ENCODE measurements around the gene SOCS6. TPM values are rescaled to one million over a fixed set of nuclear protein-coding genes. Genes with fewer than 3 reads are reported as not detected.

SOCS6 gene
- total and polyA plus RNA-seq, 2 experiments from 2014 or later: 14.4 to 35.3 TPM

- TF ChIP-seq EZH2phosphoT487 (IDR thresholded peaks at IDR 0.05; ENCODE audit: low read depth, severe bottlenecking, unreplicated experiment) (no peak), EZH2 (IDR thresholded peaks at IDR 0.05; ENCODE audit: borderline replicate concordance) (no peak), CTCF (IDR thresholded peaks at IDR 0.05; ENCODE audit: poor library complexity) (no peak)
- 59% methylated on average over 2 of the region's 2 CpGs for WGBS (ENCODE audit: low lambda C conversion rate, missing lambda C conversion rate)
- no peaks in the 10 kb centered on the region for H3K4me1 ChIP-seq (ENCODE audit: insufficient read depth)
- peak overlapping the region; percentile 50 for H3K27ac ChIP-seq
- no peaks in the 10 kb centered on the region for H3K27me3 ChIP-seq
- H3K36me3 ChIP-seq (replicated peaks; ENCODE audit: insufficient read depth, low read depth): no peaks in the 10 kb centered on the region
- H4K20me1 ChIP-seq (ENCODE audit: insufficient read depth, poor library complexity, severe bottlenecking): no peaks in the 10 kb centered on the region
- H3K9me2 ChIP-seq (replicated peaks; ENCODE audit: insufficient read depth): no peaks in the 10 kb centered on the region
- DNase-seq (ENCODE audit: low spot score): peak; percentile 55
- no peak overlapping the region for H3K4me2 ChIP-seq
- peaks cover 8% of the 10 kb centered on the region for H3K9me3 ChIP-seq (ENCODE audit: low read depth)
- no peak overlapping the region for H2AFZ ChIP-seq
- no peaks in the 10 kb centered on the region for H3K79me2 ChIP-seq
- H3K4me3 ChIP-seq: no peak overlapping the region
These were observed 44.9 kb downstream of the SOCS6 start for GRCh38 chr18:70333757-70334156.

DNA sequence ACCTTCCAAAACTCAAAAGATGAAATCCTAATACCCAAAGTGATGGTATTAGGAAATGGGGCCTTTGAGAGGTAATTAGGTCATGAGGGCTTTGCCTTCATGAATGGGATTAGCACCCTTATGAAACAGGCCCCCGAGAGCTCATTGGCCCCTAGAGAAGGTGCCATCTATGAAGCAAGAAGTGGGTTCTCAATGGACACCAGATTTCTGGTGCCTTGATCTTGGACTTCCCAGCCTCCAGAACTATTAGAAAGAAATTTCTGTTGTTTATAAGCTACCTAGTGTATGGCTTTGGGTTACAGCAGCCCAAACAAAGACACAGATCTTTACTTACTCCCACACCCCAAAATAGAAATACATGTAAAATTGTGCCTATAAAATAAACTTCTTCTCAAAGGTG is 45.4 kb downstream of the SOCS6 start:
- WGBS (ENCODE audit: low lambda C conversion rate, missing lambda C conversion rate): 100% methylated on average over 1 of the region's 1 CpG

DNA sequence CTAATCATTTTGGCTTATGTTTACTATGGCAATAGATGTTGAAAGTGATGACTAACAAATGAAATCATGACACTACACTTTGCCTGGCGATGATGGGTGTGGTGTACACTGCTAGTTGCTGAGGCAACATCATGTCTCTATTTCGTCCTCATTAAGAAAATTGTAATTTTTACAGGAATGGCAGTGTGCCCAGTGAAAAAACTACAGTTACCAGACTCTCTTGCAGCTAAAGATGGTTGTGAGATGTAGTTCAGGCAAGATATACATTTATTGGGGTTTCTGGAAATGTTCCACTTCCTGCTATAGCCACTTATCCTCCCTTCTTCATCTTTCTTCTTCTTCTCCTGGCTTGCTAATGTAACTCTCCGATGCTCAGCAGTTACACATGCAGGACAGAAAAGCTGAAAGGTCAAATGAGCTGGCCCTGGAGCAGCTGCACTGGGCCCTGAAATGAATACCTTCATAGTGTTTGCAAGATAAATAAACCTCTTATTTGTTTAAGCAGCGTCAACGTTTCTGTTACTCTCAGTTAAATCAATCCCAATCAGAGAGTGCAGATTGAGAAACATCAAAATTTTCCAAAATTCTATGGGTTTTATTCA is 46.0 kb downstream of the SOCS6 start:
- Histone ChIP-seq H3K4me3 (no peak overlapping the region), H3K9me2 (replicated peaks; ENCODE audit: insufficient read depth) (no peaks in the 10 kb centered on the region), H4K20me1 (ENCODE audit: insufficient read depth, poor library complexity, severe bottlenecking) (no peaks in the 10 kb centered on the region), H3K36me3 (replicated peaks; ENCODE audit: insufficient read depth, low read depth) (no peaks in the 10 kb centered on the region), H3K9me3 (ENCODE audit: low read depth) (peaks cover 8% of the 10 kb centered on the region), H3K4me2 (no peak overlapping the region), H3K79me2 (no peaks in the 10 kb centered on the region), H3K4me1 (ENCODE audit: insufficient read depth) (no peaks in the 10 kb centered on the region), H3K27me3 (no peaks in the 10 kb centered on the region), H3K27ac (peak overlapping the region; percentile 46), H2AFZ (no peak overlapping the region)
- WGBS (ENCODE audit: low lambda C conversion rate, missing lambda C conversion rate): 70% methylated on average over 5 of the region's 5 CpGs
- TF ChIP-seq EZH2phosphoT487 (IDR thresholded peaks at IDR 0.05; ENCODE audit: low read depth, severe bottlenecking, unreplicated experiment) (no peak), EZH2 (IDR thresholded peaks at IDR 0.05; ENCODE audit: borderline replicate concordance) (no peak), CTCF (IDR thresholded peaks at IDR 0.05; ENCODE audit: poor library complexity) (no peak)
- no peak for DNase-seq (ENCODE audit: low spot score)

More for the DNA sequence above, 45.4 kb downstream of the SOCS6 start:
- Histone ChIP-seq H3K27me3 (no peaks in the 10 kb centered on the region), H2AFZ (no peak overlapping the region), H3K9me3 (ENCODE audit: low read depth) (peaks cover 8% of the 10 kb centered on the region), H3K27ac (peak overlapping the region; percentile 46), H3K4me3 (no peak overlapping the region), H3K4me1 (ENCODE audit: insufficient read depth) (no peaks in the 10 kb centered on the region), H3K36me3 (replicated peaks; ENCODE audit: insufficient read depth, low read depth) (no peaks in the 10 kb centered on the region), H3K9me2 (replicated peaks; ENCODE audit: insufficient read depth) (no peaks in the 10 kb centered on the region), H3K79me2 (no peaks in the 10 kb centered on the region), H3K4me2 (no peak overlapping the region), H4K20me1 (ENCODE audit: insufficient read depth, poor library complexity, severe bottlenecking) (no peaks in the 10 kb centered on the region)
- no peak for TF ChIP-seq CTCF (IDR thresholded peaks at IDR 0.05; ENCODE audit: poor library complexity)
- TF ChIP-seq EZH2 (IDR thresholded peaks at IDR 0.05; ENCODE audit: borderline replicate concordance): no peak
- TF ChIP-seq EZH2phosphoT487 (IDR thresholded peaks at IDR 0.05; ENCODE audit: low read depth, severe bottlenecking, unreplicated experiment): no peak
- DNase-seq (ENCODE audit: low spot score): no peak
